ENCODE data around the gene PMCH. TPM values are rescaled to one million over a fixed set of nuclear protein-coding genes. Genes with fewer than 3 reads are reported as not detected.
"Not testable (repeated sequence)": the region's sequence is repeated elsewhere in the genome, so short reads cannot be mapped to it uniquely, and the experiment has no call there.

The PMCH gene
- total RNA-seq, 2 experiments from 2014 or later, result 0.70 to 1.4 TPM

- no peak for DNase-seq
- CTCF ChIA-PET, result no interaction called here
- peaks cover 15% of the 10 kb centered on the region for H3K36me3 Mint-ChIP-seq (ENCODE audit: low read depth)
- POLR2A ChIA-PET, result no interaction called here
- H3K27ac Mint-ChIP-seq, result no peak overlapping the region
- no peaks in the 10 kb centered on the region for H3K27me3 Mint-ChIP-seq
- H3K4me1 Mint-ChIP-seq, result peaks cover 3% of the 10 kb centered on the region
- no peak overlapping the region for H3K4me3 Mint-ChIP-seq
- H3K9me3 Mint-ChIP-seq, result no peaks in the 10 kb centered on the region
Measured at GRCh38 chr12:102174117-102174516, 23.5 kb downstream of the PMCH start.

GRCh38 chr12:102172436-102172835 lies 25.2 kb downstream of the PMCH start:
- no peaks in the 10 kb centered on the region for H3K27me3 Mint-ChIP-seq
- CTCF ChIA-PET, result no interaction called here
- no peaks in the 10 kb centered on the region for H3K9me3 Mint-ChIP-seq
- no peak for DNase-seq
- H3K4me3 Mint-ChIP-seq, result no peak overlapping the region
- no peak overlapping the region for H3K27ac Mint-ChIP-seq
- POLR2A ChIA-PET, result no interaction called here
- peaks cover 16% of the 10 kb centered on the region for H3K36me3 Mint-ChIP-seq (ENCODE audit: low read depth)
- H3K4me1 Mint-ChIP-seq, result peaks cover 17% of the 10 kb centered on the region

GRCh38 chr12:102171951-102172350 lies 25.7 kb downstream of the PMCH start:
- Mint-ChIP-seq H3K27me3 (no peaks in the 10 kb centered on the region), H3K36me3 (ENCODE audit: low read depth) (peaks cover 20% of the 10 kb centered on the region), H3K9me3 (no peaks in the 10 kb centered on the region), H3K4me3 (no peak overlapping the region), H3K27ac (no peak overlapping the region), H3K4me1 (peaks cover 21% of the 10 kb centered on the region)
- CTCF ChIA-PET, result interaction anchor here (1.4 kb wide), 1 partner anchor 16 kb away, joined by 4 read pairs; no protein-coding TSS in a partner anchor
- POLR2A ChIA-PET, result no interaction called here
- DNase-seq, result no peak

GRCh38 chr12:102169922-102170621 lies 27.6 kb downstream of the PMCH start:
- Mint-ChIP-seq H3K27ac (no peak overlapping the region), H3K36me3 (ENCODE audit: low read depth) (peaks cover 21% of the 10 kb centered on the region), H3K4me3 (no peak overlapping the region), H3K9me3 (no peaks in the 10 kb centered on the region), H3K27me3 (no peaks in the 10 kb centered on the region), H3K4me1 (peaks cover 23% of the 10 kb centered on the region)
- ChIA-PET CTCF (interaction anchor here (0.7 to 2.1 kb wide), 19 partner anchors 8 to 532 kb away, joined by 3 to 16 read pairs (median 3); partner anchors contain the start of genes NUP37 and PARPBP), POLR2A (interaction anchor here (1.2 kb wide), 1 partner anchor 109 kb away, joined by 3 read pairs; the partner anchor contains the start of gene WASHC3)
- DNase-seq, result no peak

GRCh38 chr12:102167821-102168604 lies 29.6 kb downstream of the PMCH start:
- Mint-ChIP-seq H3K9me3 (no peaks in the 10 kb centered on the region), H3K36me3 (ENCODE audit: low read depth) (peaks cover 24% of the 10 kb centered on the region), H3K27ac (peak overlapping the region; percentile 16), H3K27me3 (no peaks in the 10 kb centered on the region), H3K4me1 (peaks cover 23% of the 10 kb centered on the region), H3K4me3 (no peak overlapping the region)
- no peak for DNase-seq
- POLR2A ChIA-PET, result interaction anchor here (0.8 to 1.1 kb wide), 2 partner anchors 29 to 47 kb away, joined by 3 to 4 read pairs; partner anchors contain the start of gene PMCH
- CTCF ChIA-PET, result interaction anchor here (1.1 to 1.9 kb wide), 3 partner anchors 11 to 36 kb away, joined by 3 to 8 read pairs (median 3); no protein-coding TSS in a partner anchor

GRCh38 chr12:102163383-102163782 lies 34.2 kb downstream of the PMCH start:
- H3K36me3 Mint-ChIP-seq (ENCODE audit: low read depth), result peaks cover 21% of the 10 kb centered on the region
- H3K27me3 Mint-ChIP-seq, result no peaks in the 10 kb centered on the region
- no peak overlapping the region for H3K27ac Mint-ChIP-seq
- peaks cover 15% of the 10 kb centered on the region for H3K4me1 Mint-ChIP-seq
- no peak for DNase-seq
- H3K4me3 Mint-ChIP-seq, result no peak overlapping the region
- CTCF ChIA-PET, result no interaction called here
- no peaks in the 10 kb centered on the region for H3K9me3 Mint-ChIP-seq
- POLR2A ChIA-PET, result no interaction called here

GRCh38 chr12:102155206-102155605 lies 42.4 kb downstream of the PMCH start:
- H3K27ac Mint-ChIP-seq, H3K4me1 Mint-ChIP-seq, CTCF ChIA-PET, DNase-seq, H3K27me3 Mint-ChIP-seq, H3K9me3 Mint-ChIP-seq, H3K4me3 Mint-ChIP-seq: not testable (repeated sequence)
- H3K36me3 Mint-ChIP-seq (ENCODE audit: low read depth), result peaks cover 24% of the 10 kb centered on the region
- POLR2A ChIA-PET, result interaction anchor here (0.8 kb wide), 1 partner anchor 94 kb away, joined by 3 read pairs; the partner anchor contains the start of gene WASHC3

GRCh38 chr12:102147062-102147587 lies 50.5 kb downstream of the PMCH start:
- DNase-seq, CTCF ChIA-PET, H3K27me3 Mint-ChIP-seq, H3K27ac Mint-ChIP-seq, H3K4me1 Mint-ChIP-seq, H3K4me3 Mint-ChIP-seq, H3K9me3 Mint-ChIP-seq, POLR2A ChIA-PET: not testable (repeated sequence)
- H3K36me3 Mint-ChIP-seq (ENCODE audit: low read depth), result peaks cover 39% of the 10 kb centered on the region

Other genes with a start within 250 kb of the PMCH start
- 10 to 100 TPM; 53.4 to 54.7 TPM for gene WASHC3, start 135.8 kb downstream of the PMCH start, total RNA-seq
- 10 to 100 TPM; 59.9 to 65.9 TPM for gene NUP37, start 77.7 kb downstream of the PMCH start, total RNA-seq
- gene PARPBP, start 77.7 kb downstream of the PMCH start, total RNA-seq, result 10 to 100 TPM; 18.8 to 25.3 TPM

Data from activated CD4-positive, alpha-beta memory T cell treated with anti-CD3 and anti-CD28 coated beads, Interleukin-2, amount 10 ng/mL, durations not matched to agents 7 days and 5 days (primary cell).